Measurements from ENCODE around the gene CRTC2. TPM values are rescaled to one million over a fixed set of nuclear protein-coding genes. Genes with fewer than 3 reads are reported as not detected.

Gene CRTC2
- total RNA-seq, 2 experiments from 2014 or later, result 147 to 152 TPM

DNA sequence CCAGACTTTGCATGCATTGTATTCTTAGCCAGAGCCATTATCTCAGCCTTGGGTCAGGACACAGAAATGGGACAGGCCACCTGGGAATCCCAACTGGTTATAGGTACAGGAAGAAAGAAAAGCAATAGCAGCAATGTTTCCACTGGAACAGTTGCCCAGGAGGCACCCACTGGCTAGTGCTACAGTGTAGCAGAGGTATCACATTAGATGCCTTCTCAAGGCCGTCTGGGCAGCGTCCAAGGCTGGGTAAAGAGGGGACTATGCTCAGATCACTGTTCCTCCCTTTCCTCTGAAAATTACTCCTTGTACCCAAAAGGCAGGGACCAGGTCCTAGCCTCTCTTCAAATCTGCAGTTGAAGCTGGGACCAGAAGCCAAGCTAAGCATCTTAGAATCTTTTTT is 11.9 kb upstream of the CRTC2 start:
- POLR2A ChIA-PET, result interaction anchor here (1.3 kb wide), 1 partner anchor 20 kb away, joined by 5 read pairs; no protein-coding TSS in a partner anchor
- Mint-ChIP-seq H3K27me3 (no peaks in the 10 kb centered on the region), H3K4me1 (ENCODE audit: low read depth) (peaks cover 45% of the 10 kb centered on the region), H3K4me3 (no peak overlapping the region), H3K36me3 (ENCODE audit: low read depth) (peaks cover 30% of the 10 kb centered on the region), H3K9me3 (no peaks in the 10 kb centered on the region), H3K27ac (peak overlapping the region; percentile 39)
- Histone ChIP-seq H3K9me3 (ENCODE audit: control insufficient read depth in 1 of 2, insufficient read depth in 1 of 2, low read length in 2 of 2) (no peaks in the 10 kb centered on the region), H3K27me3 (ENCODE audit: control insufficient read depth in 1 of 2, insufficient read depth in 2 of 2, low read length in 2 of 2) (no peaks in the 10 kb centered on the region), H3K27ac (ENCODE audit: low read depth in 1 of 2, low read length in 2 of 2) (no peak overlapping the region), H3K4me3 (ENCODE audit: low read length) (no peak overlapping the region), H3K4me1 (ENCODE audit: insufficient read depth, low read length) (peaks cover 33% of the 10 kb centered on the region), H3K36me3 (ENCODE audit: insufficient read depth, low read length) (peaks cover 25% of the 10 kb centered on the region)
- ATAC-seq (ENCODE audit: poor library complexity) (no peak), DNase-seq (no peak)
- CTCF ChIA-PET, result no interaction called here
- TF ChIP-seq, protein P1, sequence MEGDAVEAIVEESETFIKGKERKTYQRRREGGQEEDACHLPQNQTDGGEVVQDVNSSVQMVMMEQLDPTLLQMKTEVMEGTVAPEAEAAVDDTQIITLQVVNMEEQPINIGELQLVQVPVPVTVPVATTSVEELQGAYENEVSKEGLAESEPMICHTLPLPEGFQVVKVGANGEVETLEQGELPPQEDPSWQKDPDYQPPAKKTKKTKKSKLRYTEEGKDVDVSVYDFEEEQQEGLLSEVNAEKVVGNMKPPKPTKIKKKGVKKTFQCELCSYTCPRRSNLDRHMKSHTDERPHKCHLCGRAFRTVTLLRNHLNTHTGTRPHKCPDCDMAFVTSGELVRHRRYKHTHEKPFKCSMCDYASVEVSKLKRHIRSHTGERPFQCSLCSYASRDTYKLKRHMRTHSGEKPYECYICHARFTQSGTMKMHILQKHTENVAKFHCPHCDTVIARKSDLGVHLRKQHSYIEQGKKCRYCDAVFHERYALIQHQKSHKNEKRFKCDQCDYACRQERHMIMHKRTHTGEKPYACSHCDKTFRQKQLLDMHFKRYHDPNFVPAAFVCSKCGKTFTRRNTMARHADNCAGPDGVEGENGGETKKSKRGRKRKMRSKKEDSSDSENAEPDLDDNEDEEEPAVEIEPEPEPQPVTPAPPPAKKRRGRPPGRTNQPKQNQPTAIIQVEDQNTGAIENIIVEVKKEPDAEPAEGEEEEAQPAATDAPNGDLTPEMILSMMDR (IDR thresholded peaks at IDR 0.05), result no peak
- intact Hi-C loops (cut with DNase I, micrococcal nuclease), result no loop called here

DNA sequence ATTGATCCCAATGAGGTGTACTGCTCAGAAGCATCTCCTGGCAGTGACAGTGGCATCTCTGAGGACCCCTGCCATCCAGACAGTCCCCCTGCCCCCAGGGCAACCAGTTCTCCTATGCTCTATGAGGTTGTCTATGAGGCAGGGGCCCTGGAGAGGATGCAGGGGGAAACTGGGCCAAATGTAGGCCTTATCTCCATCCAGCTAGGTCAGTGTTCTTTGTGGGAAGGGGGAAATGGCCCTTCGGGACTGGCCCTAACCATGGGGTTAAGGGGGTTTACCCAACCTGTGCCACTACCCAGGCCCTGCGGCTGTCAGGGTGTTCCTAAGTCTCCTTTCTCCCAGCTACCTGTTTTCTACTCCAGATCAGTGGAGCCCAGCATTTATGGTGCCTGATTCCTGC is 10.6 kb upstream of the CRTC2 start:
- Mint-ChIP-seq H3K4me1 (ENCODE audit: low read depth) (peaks cover 48% of the 10 kb centered on the region), H3K27ac (peak overlapping the region; percentile 8), H3K27me3 (no peaks in the 10 kb centered on the region), H3K4me3 (peak overlapping the region; percentile 81), H3K36me3 (ENCODE audit: low read depth) (peaks cover 19% of the 10 kb centered on the region), H3K9me3 (no peaks in the 10 kb centered on the region)
- no peaks in the 10 kb centered on the region for H3K9me3 ChIP-seq (ENCODE audit: control insufficient read depth in 1 of 2, insufficient read depth in 1 of 2, low read length in 2 of 2)
- peaks cover 15% of the 10 kb centered on the region for H3K36me3 ChIP-seq (ENCODE audit: insufficient read depth, low read length)
- H3K4me3 ChIP-seq (ENCODE audit: low read length), result no peak overlapping the region
- peaks cover 45% of the 10 kb centered on the region for H3K4me1 ChIP-seq (ENCODE audit: insufficient read depth, low read length)
- TF ChIP-seq, protein P1 (IDR thresholded peaks at IDR 0.05), result no peak
- ATAC-seq (ENCODE audit: poor library complexity) (no peak), DNase-seq (no peak)
- no peak overlapping the region for H3K27ac ChIP-seq (ENCODE audit: low read depth in 1 of 2, low read length in 2 of 2)
- POLR2A ChIA-PET, result interaction anchor here (1.2 to 4.7 kb wide), 5 partner anchors 9 to 23 kb away, joined by 3 to 149 read pairs (median 85); partner anchors contain the start of genes CRTC2, DENND4B, JTB and RPS27
- intact Hi-C loops (cut with DNase I, micrococcal nuclease), result no loop called here
- CTCF ChIA-PET, result interaction anchor here (0.7 to 3.5 kb wide), 3 partner anchors 9 to 298 kb away, joined by 3 to 16 read pairs (median 6); partner anchors contain the start of genes JTB and RAB13
- H3K27me3 ChIP-seq (ENCODE audit: control insufficient read depth in 1 of 2, insufficient read depth in 2 of 2, low read length in 2 of 2), result no peaks in the 10 kb centered on the region

DNA sequence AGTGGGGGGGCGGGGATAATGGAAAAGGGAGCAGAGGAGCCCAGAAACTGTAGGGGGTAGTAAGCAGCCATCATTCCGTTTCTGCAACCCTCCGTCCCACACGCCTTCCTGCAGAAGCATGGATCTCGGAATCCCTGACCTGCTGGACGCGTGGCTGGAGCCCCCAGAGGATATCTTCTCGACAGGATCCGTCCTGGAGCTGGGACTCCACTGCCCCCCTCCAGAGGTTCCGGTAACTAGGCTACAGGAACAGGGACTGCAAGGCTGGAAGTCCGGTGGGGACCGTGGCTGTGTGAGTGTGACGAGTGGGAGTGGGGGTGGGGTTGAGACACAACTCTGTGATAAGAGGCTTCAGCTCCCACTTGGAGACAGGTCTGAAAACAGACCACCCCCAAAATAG is 10.0 kb upstream of the CRTC2 start:
- Histone ChIP-seq H3K4me1 (ENCODE audit: insufficient read depth, low read length) (peaks cover 50% of the 10 kb centered on the region), H3K27ac (ENCODE audit: low read depth in 1 of 2, low read length in 2 of 2) (no peak overlapping the region), H3K9me3 (ENCODE audit: control insufficient read depth in 1 of 2, insufficient read depth in 1 of 2, low read length in 2 of 2) (no peaks in the 10 kb centered on the region), H3K4me3 (ENCODE audit: low read length) (no peak overlapping the region), H3K27me3 (ENCODE audit: control insufficient read depth in 1 of 2, insufficient read depth in 2 of 2, low read length in 2 of 2) (no peaks in the 10 kb centered on the region), H3K36me3 (ENCODE audit: insufficient read depth, low read length) (peaks cover 9% of the 10 kb centered on the region)
- H3K4me3 Mint-ChIP-seq, result peak overlapping the region; percentile 96
- TF ChIP-seq, protein P1 (IDR thresholded peaks at IDR 0.05), result no peak
- peak overlapping the region; percentile 8 for H3K27ac Mint-ChIP-seq
- ATAC-seq (ENCODE audit: poor library complexity) (no peak), DNase-seq (peak in 1 of 14 experiments; percentile 35)
- H3K9me3 Mint-ChIP-seq, result no peaks in the 10 kb centered on the region
- H3K36me3 Mint-ChIP-seq (ENCODE audit: low read depth), result peaks cover 20% of the 10 kb centered on the region
- no peaks in the 10 kb centered on the region for H3K27me3 Mint-ChIP-seq
- H3K4me1 Mint-ChIP-seq (ENCODE audit: low read depth), result peaks cover 52% of the 10 kb centered on the region
- CTCF ChIA-PET, result interaction anchor here (1.5 to 3.5 kb wide), 6 partner anchors 9 to 171 kb away, joined by 4 to 30 read pairs (median 11); partner anchors contain the start of genes CRTC2, DENND4B, JTB and RAB13
- POLR2A ChIA-PET, result interaction anchor here (0.9 to 4.7 kb wide), 10 partner anchors 9 to 191 kb away, joined by 3 to 149 read pairs (median 26); partner anchors contain the start of genes CRTC2, DENND4B, GATAD2B and JTB
- intact Hi-C loops (cut with DNase I, micrococcal nuclease), result no loop called here

Data from CD4-positive, alpha-beta T cell (primary cell).